Parathyroid adenoma (tissue), 2 donors: Measurements from ENCODE around the gene SCIMP.

Experiments used
- H2AFZ ChIP-seq: fragments of 300-600 bp; sonication (generic); one replicate; pipeline ENCODE4 v1.7.0; 2017; ENCODE audit warnings: antibody characterized with exemption, mild to moderate bottlenecking
- H3K27ac ChIP-seq: fragments of 300-600 bp; sonication (generic); one replicate; pipeline ENCODE4 v1.7.0; 2017
- H3K27me3 ChIP-seq: fragments of 300-600 bp; sonication (generic); one replicate; pipeline ENCODE4 v1.7.0; 2017; ENCODE audit warnings: low read length; ENCODE audit not compliant: control insufficient read depth, insufficient read depth
- H3K36me3 ChIP-seq: fragments of 300-600 bp; sonication (generic); one replicate; pipeline ENCODE4 v1.7.0; 2017; ENCODE audit warnings: low read length; ENCODE audit not compliant: control insufficient read depth, insufficient read depth
- H3K4me1 ChIP-seq: fragments of 300-600 bp; sonication (generic); one replicate; pipeline ENCODE4 v1.7.0; 2017; ENCODE audit warnings: control low read depth
- H3K4me2 ChIP-seq: fragments of 300-600 bp; sonication (generic); one replicate; pipeline ENCODE4 v1.7.0; 2017; ENCODE audit warnings: low read length
- H3K4me3 ChIP-seq: fragments of 300-600 bp; sonication (generic); one replicate; pipeline ENCODE4 v1.7.0; 2017; ENCODE audit warnings: low read depth, low read length
- H3K79me2 ChIP-seq: fragments of 300-600 bp; sonication (generic); one replicate; pipeline ENCODE4 v1.7.0; 2017; ENCODE audit warnings: control low read depth
- H3K9ac ChIP-seq: fragments of 300-600 bp; sonication (generic); one replicate; pipeline ENCODE4 v1.7.0; 2017; ENCODE audit warnings: mild to moderate bottlenecking
- H3K9me3 ChIP-seq: fragments of 300-600 bp; sonication (generic); one replicate; pipeline ENCODE4 v1.7.0; 2017; ENCODE audit warnings: low read length; ENCODE audit not compliant: control insufficient read depth
- TF ChIP-seq, protein P1 (sequence below): fragments of 300-600 bp; sonication (generic); IDR thresholded peaks from one replicate; pipeline ENCODE4 v1.7.0; 2017; ENCODE audit warnings: antibody characterized with exemption, mild to moderate bottlenecking
- donor health status: primary hyperparathyroidism.

SCIMP gene

DNA sequence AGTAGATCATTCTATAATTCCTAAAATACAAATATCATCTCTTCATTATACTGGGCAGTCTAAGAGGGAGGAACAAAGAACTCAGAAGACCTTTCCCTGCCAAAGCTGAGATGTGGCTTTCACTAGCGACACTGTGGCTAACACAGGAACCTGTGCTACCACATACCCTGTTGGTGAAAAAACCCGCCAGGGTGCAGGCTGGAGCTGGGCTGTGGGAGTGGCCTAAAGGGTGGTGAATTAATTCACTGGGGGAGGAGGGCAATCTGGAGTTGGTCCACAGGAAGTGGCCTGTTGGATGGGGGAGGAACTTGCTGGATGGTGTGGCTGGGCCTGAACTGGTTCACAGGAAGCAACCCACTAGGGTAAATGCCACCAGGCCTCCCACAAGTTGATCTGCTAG, 50.4 kb downstream of the SCIMP start:
- H3K36me3 ChIP-seq, result peaks cover 14% of the 10 kb centered on the region
- no peak overlapping the region for H3K9ac ChIP-seq
- H3K27ac ChIP-seq, result no peak overlapping the region
- no peak overlapping the region for H3K4me3 ChIP-seq
- H3K79me2 ChIP-seq, result no peaks in the 10 kb centered on the region
- H3K4me2 ChIP-seq, result no peak overlapping the region
- TF ChIP-seq, protein P1, sequence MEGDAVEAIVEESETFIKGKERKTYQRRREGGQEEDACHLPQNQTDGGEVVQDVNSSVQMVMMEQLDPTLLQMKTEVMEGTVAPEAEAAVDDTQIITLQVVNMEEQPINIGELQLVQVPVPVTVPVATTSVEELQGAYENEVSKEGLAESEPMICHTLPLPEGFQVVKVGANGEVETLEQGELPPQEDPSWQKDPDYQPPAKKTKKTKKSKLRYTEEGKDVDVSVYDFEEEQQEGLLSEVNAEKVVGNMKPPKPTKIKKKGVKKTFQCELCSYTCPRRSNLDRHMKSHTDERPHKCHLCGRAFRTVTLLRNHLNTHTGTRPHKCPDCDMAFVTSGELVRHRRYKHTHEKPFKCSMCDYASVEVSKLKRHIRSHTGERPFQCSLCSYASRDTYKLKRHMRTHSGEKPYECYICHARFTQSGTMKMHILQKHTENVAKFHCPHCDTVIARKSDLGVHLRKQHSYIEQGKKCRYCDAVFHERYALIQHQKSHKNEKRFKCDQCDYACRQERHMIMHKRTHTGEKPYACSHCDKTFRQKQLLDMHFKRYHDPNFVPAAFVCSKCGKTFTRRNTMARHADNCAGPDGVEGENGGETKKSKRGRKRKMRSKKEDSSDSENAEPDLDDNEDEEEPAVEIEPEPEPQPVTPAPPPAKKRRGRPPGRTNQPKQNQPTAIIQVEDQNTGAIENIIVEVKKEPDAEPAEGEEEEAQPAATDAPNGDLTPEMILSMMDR, result no peak
- H3K9me3 ChIP-seq, result peaks cover 28% of the 10 kb centered on the region
- no peak overlapping the region for H2AFZ ChIP-seq
- H3K4me1 ChIP-seq, result no peaks in the 10 kb centered on the region
- H3K27me3 ChIP-seq, result no peaks in the 10 kb centered on the region

DNA sequence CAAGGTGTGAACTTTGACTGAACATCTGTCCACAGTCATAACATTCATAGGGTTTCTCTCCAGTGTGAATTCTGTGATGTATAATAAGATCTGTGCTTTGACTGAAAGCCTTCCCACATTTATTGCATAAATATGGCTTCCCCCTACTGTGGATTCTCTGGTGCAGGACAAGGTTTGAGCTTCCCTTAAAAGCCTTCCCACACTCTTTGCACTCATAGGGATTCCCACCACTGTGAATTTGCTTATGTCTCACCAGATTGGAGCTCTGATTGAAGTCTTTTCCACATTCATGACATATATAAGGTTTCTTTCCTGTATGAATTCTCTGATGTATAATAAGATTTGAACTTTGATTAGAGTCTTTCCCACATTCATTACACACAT, 51.3 kb downstream of the SCIMP start:
- H3K36me3 ChIP-seq, result peaks cover 14% of the 10 kb centered on the region
- H3K27me3 ChIP-seq, result no peaks in the 10 kb centered on the region
- no peaks in the 10 kb centered on the region for H3K79me2 ChIP-seq
- TF ChIP-seq, protein P1, result no peak
- no peaks in the 10 kb centered on the region for H3K4me1 ChIP-seq
- H2AFZ ChIP-seq, result no peak overlapping the region
- no peak overlapping the region for H3K27ac ChIP-seq
- no peak overlapping the region for H3K4me2 ChIP-seq
- no peak overlapping the region for H3K4me3 ChIP-seq
- peaks cover 28% of the 10 kb centered on the region for H3K9me3 ChIP-seq
- H3K9ac ChIP-seq, result no peak overlapping the region

DNA sequence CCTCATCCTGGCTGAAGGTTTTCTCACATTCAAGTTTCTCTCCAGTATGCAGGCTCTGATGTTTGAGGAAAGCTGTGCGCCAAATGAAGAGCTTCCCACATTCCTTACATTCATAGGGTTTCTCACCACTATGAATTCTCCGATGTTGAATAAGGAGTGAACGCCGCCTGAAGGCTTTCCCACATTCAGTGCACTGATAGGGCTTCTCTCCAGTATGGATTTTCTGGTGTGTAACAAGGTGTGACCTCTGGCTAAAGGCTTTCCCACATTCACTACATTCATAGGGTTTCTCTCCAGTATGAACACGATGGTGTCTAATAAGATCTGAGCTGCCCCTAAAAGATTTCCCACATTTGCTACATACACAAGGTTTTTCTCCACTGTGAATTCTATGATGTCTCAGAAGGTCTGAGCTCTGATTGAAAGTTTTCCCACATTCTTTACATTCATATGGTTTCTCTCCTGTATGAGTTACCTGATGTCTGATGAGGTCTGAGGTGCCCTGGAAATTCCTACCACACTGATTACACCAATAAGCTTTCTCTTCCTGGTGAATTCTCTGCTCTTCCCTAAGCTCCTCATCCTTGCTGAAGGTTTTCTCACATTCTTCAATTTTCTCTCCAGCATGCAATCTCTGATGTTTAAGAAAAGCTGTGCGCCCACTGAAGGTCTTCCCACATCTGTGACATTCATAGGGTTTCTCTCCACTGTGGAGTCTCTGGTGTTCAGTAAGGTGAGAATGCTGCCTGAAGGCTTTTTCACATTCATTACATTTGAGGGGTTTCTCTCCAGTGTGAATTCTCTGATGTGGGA, 51.9 kb downstream of the SCIMP start:
- H3K27me3 ChIP-seq, result no peaks in the 10 kb centered on the region
- H3K79me2 ChIP-seq, result no peaks in the 10 kb centered on the region
- H3K27ac ChIP-seq, result no peak overlapping the region
- H3K9me3 ChIP-seq, result peaks cover 24% of the 10 kb centered on the region
- peaks cover 14% of the 10 kb centered on the region for H3K36me3 ChIP-seq
- H2AFZ ChIP-seq, result no peak overlapping the region
- TF ChIP-seq, protein P1, result no peak
- no peak overlapping the region for H3K9ac ChIP-seq
- H3K4me1 ChIP-seq, result no peaks in the 10 kb centered on the region
- no peak overlapping the region for H3K4me2 ChIP-seq
- H3K4me3 ChIP-seq, result no peak overlapping the region

DNA sequence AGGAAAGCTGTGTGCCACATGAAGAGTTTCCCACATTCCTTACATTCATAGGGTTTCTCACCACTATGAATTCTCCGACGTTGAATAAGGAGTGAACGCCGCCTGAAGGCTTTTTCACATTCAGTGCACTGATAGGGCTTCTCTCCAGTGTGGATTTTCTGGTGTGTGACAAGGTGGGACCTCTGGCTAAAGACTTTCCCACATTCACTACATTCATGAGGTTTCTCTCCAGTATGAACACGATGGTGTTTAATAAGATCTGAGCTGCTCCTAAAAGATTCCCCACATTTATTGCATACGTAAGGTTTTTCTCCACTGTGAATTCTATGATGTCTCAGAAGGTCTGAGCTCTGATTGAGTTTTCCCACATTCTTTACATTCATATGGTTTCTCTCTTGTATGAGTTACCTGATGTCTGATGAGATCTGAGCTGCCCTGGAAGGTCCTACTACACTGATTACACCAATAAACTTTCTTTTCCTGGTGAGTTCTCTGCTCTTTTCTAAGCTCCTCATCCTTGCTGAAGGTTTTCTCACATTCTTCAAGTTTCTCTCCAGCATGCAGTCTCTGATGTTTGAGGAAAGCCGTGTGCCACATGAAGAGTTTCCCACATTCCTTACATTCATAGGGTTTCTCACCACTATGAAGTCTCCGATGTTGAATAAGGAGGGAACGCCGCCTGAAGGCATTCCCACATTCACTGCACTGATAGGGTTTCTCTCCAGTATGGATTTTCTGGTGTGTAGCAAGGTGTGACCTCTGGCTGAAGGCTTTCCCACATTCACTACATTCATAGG, 53.0 kb downstream of the SCIMP start:
- Histone ChIP-seq H3K36me3 (peaks cover 14% of the 10 kb centered on the region), H3K27me3 (no peaks in the 10 kb centered on the region), H3K9ac (no peak overlapping the region), H3K79me2 (no peaks in the 10 kb centered on the region), H3K4me3 (no peak overlapping the region), H2AFZ (no peak overlapping the region), H3K9me3 (peaks cover 24% of the 10 kb centered on the region), H3K4me2 (no peak overlapping the region), H3K4me1 (no peaks in the 10 kb centered on the region), H3K27ac (no peak overlapping the region)
- TF ChIP-seq, protein P1, result no peak
